ENCODE results near the gene IFRD2. TPM values are rescaled to one million over a fixed set of nuclear protein-coding genes. Genes with fewer than 3 reads are reported as not detected.

The IFRD2 gene
- total and polyA plus RNA-seq, 9 of the 15 experiments (the other 6 are each of a cell fraction or from before 2014, with no cell fraction given) = 30.5 to 115 (median 52.8) TPM

GRCh38 chr3:50298836-50299637 is 6.8 kb upstream of the IFRD2 start, which contains the start of the genes HYAL3 and NAA80 (continued):
- TF ChIP-seq THAP12 (CRISPR knock-in tag; IDR thresholded peaks at IDR 0.05) (peak; percentile 53; the same call in 1 of the 2 replicates), PHF20 (IDR thresholded peaks at IDR 0.05; ENCODE audit: partially characterized antibody) (no peak), MBD2 (IDR thresholded peaks at IDR 0.05; ENCODE audit: borderline replicate concordance, low read depth) (peak; percentile 18; the same call in 1 of the 2 replicates), ZBTB26 (CRISPR knock-in tag; IDR thresholded peaks at IDR 0.05) (no peak), ZNF41 (CRISPR knock-in tag; conservative IDR thresholded peaks at IDR 0.05) (no peak), NELFE (IDR thresholded peaks at IDR 0.05; ENCODE audit: insufficient read depth, insufficient read length) (no peak), MAX (CRISPR knock-in tag; IDR thresholded peaks at IDR 0.05) (peak; percentile 74), PHB (CRISPR knock-in tag; IDR thresholded peaks at IDR 0.05) (no peak), ZNF217 (CRISPR knock-in tag; IDR thresholded peaks at IDR 0.05) (no peak), PHF21A (IDR thresholded peaks at IDR 0.05; ENCODE audit: borderline replicate concordance, low read depth) (no peak), MAFG (tag; conservative IDR thresholded peaks at IDR 0.05) (no peak), CREB1 (IDR thresholded peaks at IDR 0.05) (peak; percentile 87), CREB1 (CRISPR knock-in tag; IDR thresholded peaks at IDR 0.05) (peak; percentile 89), ARID3A (IDR thresholded peaks at IDR 0.05; ENCODE audit: borderline replicate concordance, low read depth, low read length) (no peak), EZH2 (IDR thresholded peaks at IDR 0.05; ENCODE audit: borderline replicate concordance, low read depth, low read length) (no peak), ELF4 (CRISPR knock-in tag; IDR thresholded peaks at IDR 0.05) (no peak), PHF8 (IDR thresholded peaks at IDR 0.05; ENCODE audit: borderline replicate concordance, low read length) (peak; percentile 75; the same call in 1 of the 2 replicates), PTBP1 (IDR thresholded peaks at IDR 0.05; ENCODE audit: low read depth, low read length) (no peak), TCF3 (CRISPR knock-in tag; IDR thresholded peaks at IDR 0.05) (no peak), SMAD3 (CRISPR knock-in tag; conservative IDR thresholded peaks at IDR 0.05) (no peak), ZC3H4 (CRISPR knock-in tag; IDR thresholded peaks at IDR 0.05; ENCODE audit: borderline replicate concordance) (no peak)
